Muscle of back (tissue), 13 donors: Measurements from ENCODE around the gene DOCK8. TPM values are rescaled to one million over a fixed set of nuclear protein-coding genes. Genes with fewer than 3 reads are reported as not detected.
A peak's percentile ranks its signal among the peaks of the same experiment; 100 is the strongest.
"Not testable (repeated sequence)": the region's sequence is repeated elsewhere in the genome, so short reads cannot be mapped to it uniquely, and the experiment has no call there.

Experiments
- DNase-seq, 3 donors: peaks; one replicate each; pipeline versions ENCODE4 v3.0.0 to v3.0.0-alpha.2; 2013
- long read RNA-seq, 9 donors: transcript quantifications; one replicate each; lab custom pipeline, GENCODE V29; 2026
- polyA plus RNA-seq, 10 donors: library from polyadenylated mRNA; unstranded; fragments of 120-200 nt; gene quantifications; one replicate each; pipeline ENCODE4 v1.2.1, GENCODE V29; 2013; ENCODE audit not compliant: insufficient read length in 10 of 10

Gene DOCK8
- polyA plus RNA-seq = 10 to 100 TPM in 4 of 10 donors, 1 to 10 TPM in 6; 5.4 to 11.2 (median 7.6) TPM
- long read RNA-seq, donor 1 = 0 reads
- long read RNA-seq, donor 2 = 0 reads
- long read RNA-seq, donor 3 = 0 reads
- long read RNA-seq, donor 4 = 0 reads
- long read RNA-seq, donor 5 = 0 reads
- long read RNA-seq, donor 6 = 0 reads
- long read RNA-seq, donor 7 = 0 reads
- long read RNA-seq, donor 8 = 0 reads
- long read RNA-seq, donor 9 = 0 reads

DNA sequence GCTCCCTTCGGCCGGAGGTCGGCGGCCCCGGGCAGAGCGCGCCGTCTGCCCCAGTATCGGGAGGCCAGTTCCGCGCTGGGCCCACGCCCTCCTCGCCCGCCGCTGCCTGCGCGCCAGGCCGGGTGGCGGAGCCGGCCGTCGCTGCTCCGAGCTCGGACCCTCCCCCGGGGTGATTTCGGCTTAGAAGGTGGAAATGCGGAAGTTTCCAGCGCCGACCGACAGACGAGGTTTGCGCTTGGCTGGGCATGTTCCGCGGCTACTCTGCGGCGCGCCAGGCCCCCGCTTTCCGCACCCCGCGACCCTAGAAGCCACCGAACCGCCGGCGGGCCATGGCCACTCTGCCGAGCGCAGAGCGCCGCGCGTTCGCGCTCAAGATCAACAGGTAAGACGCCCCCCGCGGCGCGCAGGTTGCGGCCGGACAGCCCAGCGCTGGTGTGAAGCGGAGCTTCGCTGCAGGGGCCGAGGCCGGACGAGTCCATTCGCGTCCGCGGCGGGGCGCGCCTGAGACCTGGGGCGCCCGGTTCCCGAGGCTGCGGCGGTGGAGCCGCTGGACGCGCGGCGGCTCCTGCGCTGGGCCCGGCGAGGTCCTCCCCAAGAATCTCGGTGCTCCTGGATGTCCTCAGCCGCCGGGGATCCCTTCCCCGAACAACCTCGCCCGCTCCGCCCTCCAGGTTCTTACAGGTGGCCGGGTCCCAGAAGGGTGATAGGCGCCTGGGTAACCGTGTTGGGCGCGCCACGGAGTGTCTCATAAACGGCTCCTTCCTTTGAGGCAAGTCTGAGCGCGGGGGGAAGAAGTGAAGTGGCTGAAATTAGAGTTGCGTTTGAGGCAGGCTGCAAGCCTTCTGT lies at the start of gene DOCK8:
Gene DOCK8, plus strand, starts transcription at position 218 of the 846 bp plus-strand sequence. Its CDS starts 112 bp downstream, at position 330.
- DNase-seq = peak; percentile 22 to 83 (median 49)

DNA sequence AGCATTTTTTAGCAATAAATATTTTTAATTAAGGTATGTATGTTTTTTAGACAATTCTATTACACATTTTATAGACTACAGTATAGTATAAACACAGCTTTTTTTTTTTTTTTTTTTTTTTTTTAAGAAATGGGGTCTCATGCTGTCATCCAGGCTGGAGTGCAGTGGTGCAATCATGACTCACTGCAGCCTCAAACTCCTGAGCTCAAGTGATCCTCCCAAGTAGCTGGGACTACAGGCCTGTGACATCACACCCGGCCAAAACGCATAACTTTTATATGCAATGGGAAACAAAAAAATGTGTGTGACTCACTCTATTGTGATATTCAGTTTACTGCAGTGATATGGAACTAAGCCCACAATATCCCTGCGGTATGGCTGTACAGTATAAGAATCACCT lies 44.9 kb upstream of the DOCK8 start:
- DNase-seq = not testable (repeated sequence)

DNA sequence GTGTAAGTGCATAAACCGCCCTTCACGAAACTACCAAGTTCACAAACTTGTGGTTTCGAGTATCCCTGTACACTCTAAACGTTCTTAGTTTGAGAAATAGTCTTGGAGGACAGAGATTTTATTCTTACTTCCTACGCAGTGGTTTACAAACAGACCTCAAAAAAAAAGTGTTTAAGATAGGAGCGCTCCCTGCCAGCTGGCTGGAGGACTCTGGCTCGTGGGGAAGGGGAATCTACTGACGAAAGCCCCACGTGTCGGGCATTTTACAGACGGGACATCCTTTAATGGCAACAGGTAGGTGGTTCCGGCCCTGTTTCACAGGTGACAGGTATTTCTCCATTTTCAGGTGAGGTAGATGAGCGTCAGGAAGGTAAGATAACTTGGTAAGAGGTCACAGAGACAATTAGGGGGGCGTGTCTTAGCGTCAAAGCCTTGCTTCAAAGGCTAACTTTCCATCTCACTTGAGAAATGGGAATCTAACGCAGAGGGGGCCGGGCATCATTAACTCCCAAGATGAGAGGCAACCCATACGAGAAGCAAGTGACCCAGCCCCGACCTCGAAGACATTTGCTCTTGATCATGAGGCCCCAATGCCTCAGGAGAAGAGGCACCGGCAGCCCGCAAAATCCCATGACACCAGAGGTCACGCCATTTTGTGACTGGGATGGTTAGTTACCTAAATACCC lies 36.4 kb upstream of the DOCK8 start:
- peak in 1 of 3 donors; percentile 11 for DNase-seq

DNA sequence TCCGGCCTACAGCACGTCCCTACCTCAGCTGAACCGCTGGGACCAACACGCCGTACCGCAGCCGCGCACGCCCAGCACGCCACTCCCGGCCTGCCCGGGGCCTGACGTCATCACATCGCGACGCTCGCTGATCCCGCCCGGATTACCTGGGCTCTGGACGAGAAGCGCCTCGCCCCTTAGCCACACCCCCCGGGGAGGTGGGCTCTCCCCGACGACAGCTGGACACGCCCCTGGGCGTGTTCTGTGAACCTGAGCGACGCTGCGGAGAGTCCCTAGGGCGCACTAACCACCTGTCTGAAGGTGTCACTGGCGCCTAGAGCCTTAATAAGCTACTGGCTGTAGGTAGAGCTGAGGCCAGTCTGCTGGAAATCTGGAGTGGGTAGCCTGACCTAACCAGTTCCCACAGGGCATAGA lies 35.7 kb upstream of the DOCK8 start, which contains the start of gene ZNG1A:
Gene ZNG1A, minus strand, starts transcription at position 87 of the 414 bp plus-strand sequence. CDS start 87 bp downstream, outside the sequence.
- peak in 1 of 3 donors; percentile 59 for DNase-seq

DNA sequence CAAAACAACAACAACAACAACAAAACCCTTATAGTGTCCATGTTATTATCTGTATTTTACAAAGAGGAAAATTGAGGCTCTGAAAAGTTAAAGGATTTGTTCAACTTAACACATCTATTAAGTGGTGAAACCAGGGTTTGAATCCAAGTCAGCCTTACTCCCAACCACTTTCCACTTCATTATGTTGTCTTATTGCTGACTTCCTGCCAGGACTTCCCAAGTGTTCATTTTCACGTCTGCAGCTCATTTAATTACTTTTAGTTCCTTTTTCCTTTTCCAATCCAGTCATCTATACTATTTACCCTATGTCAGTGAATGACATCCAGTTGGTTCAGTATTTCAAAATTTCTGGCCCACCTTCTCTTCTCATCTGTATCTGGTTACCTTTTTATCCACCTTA lies 15.1 kb upstream of the DOCK8 start:
- not testable (repeated sequence) for DNase-seq

DNA sequence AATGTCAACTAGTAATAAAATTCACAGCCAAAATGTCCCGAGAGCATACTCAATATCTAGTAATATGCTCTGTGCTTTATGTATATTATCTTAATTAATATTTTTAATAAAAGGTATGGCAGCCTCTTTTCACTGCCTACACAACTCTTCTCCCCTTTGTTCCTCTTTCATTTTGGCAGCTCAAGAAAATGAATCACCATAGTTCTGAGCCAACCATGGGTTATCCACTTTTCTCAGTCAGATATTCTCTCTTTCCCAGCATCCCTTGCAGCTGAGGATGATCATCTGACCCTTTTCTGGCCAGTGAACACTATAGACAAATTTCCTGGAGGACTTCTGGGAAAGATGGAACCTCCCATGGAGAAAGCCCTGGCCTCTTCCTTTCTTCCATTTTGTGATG lies 8.2 kb upstream of the DOCK8 start:
- DNase-seq = no peak

DNA sequence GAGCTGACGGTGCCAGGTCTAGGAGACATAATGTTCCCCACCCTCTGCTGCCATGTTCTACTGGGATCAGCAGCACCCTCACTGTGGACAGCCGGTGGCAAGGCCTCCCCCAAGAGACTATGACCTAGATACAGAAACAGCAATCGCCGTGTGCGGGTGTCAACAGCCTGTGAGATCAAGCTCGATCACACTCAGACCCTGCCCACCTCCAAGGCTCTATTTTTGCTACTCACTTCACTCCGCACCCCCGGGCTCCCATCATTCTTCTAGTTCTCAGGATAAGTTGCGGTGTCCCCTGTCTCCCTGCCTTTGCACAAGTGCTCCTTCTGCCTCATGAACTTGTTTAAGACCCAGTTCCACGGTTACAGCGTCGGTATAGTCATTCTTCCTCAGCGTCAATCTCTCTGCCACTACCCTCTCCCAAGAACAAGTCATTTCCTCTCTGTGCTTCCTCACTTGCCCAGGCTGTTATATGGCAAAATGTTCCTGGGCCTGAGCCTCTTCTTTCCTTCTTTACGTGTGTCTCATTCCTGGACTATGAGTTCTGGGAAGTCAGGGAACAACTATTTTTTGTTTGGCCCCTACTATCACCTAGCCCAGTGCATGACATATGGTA lies 5.4 kb upstream of the DOCK8 start:
- no peak for DNase-seq

DNA sequence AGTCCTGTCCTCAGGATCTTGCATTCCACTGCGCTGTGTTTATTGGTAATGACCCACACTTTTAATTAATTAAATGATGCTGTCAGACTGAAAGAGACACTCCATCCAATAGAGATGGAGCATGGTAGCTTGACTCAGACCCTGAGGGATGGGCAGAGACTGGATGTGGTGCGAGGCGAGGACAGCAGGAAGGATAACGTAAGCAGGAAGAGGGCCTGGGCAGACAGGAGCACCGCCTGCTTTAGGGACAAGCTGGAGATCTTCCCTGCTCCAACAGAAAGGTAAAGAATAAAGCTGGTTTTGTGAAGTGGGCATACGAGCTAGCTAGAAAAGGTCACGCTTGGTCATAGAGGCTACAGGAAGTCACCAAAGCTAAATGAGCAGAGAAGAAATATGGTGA lies 3.6 kb upstream of the DOCK8 start:
- no peak for DNase-seq

DNA sequence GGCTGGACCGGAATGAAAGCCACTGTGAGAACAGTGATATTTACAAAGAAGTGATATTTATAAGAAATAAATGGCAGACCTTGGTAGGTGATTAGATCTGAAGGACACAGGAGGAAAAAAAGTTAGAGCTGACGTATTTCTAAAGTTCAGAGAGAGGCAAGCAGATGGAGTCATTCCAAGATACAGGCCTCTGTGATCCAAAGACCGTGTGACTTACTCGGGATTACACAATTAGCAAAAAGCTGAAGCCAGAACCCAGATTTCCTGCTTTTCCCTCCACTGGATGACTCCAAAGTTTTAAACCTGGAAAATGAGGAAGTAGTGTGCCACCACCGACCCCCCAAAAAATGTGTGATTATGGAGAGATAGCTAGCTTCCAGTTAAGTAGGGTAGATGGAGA lies 3.1 kb upstream of the DOCK8 start:
- DNase-seq = no peak

DNA sequence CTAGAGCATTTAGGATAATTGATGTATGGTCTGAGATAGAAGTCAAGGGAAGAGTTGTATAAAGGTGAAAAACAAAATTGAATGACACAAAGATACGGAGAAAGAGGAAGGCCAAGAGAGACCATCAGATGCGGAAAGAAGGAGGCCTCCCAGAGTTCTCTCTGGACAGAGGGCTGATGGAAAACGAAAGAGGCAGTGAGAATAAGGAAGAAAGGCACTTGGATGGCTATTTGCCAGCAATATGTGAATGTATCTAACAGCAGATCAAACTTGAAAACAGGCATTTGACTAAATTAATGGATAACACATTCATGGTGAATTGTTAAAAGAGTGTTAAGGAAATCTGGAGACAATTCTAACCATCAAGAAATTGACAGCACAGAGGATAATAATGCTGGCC lies 2.4 kb upstream of the DOCK8 start:
- peak in 1 of 3 donors; percentile 35 for DNase-seq

DNA sequence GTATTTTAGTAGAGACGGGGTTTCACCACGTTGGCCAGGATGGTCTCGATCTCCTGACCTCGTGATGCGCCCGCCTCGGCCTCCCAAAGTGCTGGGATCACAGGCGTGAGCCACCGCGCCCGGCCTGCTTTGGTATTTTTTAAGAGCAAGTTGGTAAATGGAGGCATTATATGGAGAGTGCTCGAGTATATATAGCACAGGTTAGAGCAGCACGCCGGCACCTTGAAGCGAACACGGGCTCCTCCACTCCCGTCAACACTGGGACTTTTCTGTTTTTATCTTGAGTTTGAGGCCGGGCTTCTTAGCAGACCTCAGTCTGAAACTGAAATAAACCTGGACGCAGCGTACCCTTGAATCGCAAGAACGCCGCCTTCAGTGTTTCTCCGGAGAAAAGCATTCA lies 764 bp upstream of the DOCK8 start:
- DNase-seq = not testable (repeated sequence)

DNA sequence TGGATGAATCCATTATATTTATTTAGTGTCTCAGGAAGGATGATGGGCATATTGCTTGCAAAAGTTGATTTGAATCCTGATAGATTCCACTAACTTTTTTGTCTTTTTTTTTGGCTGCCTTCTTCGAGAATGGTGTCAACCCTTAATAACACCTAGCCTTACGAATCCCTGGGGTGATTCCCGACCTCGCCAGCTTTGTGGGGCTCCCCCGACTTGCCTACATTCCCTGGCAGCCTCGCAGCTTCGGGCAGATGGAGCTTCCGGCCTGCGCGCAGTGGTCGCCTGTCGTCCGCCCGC lies 366 bp upstream of the DOCK8 start:
- DNase-seq = no peak

DNA sequence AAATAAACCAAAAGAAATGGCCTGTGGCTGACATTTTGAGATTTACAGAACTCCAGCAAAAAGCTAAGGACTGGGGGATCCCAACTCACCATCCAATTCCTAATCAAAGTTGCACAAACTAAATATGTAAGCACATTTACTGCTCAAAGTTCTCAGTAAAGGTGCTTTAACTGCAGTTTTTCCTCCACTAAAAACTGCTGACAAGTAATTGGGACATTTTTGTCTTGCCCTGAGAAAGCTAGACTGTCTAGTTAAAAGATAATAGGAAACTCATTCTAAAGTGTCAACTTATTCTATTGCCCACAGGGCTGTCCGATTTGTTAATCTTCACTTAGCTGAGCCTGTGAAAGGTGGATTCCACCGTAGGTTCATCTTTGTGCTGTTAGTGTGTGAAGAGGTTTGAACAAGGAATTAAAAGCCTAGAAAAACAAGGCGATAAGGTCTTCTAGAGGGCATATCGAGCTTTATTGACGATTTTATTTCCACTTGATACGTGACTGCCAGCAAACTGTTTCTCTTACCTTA lies 1.0 kb downstream of the DOCK8 start:
- no peak for DNase-seq

DNA sequence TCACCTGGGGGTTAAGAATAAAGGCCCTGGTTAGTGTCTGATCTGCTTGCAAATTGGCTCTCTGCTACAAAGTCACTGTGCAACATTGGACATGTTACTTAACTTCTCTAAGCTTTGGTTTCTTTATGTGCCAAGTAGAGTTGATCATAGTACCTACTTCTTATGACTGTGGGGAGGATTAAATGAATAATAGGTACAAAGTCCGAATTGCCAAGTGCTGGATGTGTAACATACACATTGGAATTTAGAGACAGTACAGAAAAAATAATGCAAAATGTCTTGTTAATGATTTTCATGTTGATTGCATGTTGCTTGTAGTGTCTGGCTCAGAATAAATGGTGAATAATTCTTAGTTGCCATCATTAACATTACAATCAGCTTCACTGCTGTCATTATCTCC lies 2.2 kb downstream of the DOCK8 start:
- no peak for DNase-seq

DNA sequence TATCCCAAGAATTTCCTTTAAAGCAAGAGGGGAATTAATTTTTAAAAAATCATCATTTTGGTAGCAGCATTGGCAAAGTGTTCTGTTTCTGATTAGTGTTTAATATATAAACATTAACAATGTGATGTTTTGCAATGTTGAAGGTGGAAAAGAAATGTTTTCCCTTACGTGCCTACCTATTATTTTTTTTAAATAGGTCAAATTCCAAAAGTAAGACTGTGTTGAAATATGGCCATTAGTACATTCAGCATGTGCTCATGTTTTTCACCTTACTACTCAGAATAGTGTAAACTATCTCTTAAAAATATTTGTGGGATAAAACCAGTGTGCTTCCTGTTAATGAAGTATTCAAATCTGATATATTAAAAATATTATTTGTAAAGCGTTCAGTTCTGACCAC lies 3.3 kb downstream of the DOCK8 start:
- DNase-seq = no peak

DNA sequence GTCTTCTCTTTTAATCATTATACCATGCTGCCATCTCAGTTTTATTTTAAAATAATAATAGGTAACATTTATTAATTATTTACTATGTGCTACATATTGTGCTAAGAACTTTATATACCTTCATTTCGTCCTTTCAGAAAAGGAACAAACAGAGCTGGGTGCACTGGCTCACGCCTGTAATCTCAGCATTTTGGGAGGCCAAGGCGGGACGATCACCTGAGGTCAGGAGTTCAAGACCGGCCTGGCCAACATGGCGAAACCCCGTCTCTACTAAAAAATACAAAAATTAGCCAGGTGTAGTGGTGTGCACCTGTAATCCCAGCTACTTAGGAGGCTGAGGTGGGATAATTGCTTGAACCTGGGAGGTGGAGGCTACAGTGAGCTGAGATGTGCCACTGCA lies 4.4 kb downstream of the DOCK8 start:
- not testable (repeated sequence) for DNase-seq

DNA sequence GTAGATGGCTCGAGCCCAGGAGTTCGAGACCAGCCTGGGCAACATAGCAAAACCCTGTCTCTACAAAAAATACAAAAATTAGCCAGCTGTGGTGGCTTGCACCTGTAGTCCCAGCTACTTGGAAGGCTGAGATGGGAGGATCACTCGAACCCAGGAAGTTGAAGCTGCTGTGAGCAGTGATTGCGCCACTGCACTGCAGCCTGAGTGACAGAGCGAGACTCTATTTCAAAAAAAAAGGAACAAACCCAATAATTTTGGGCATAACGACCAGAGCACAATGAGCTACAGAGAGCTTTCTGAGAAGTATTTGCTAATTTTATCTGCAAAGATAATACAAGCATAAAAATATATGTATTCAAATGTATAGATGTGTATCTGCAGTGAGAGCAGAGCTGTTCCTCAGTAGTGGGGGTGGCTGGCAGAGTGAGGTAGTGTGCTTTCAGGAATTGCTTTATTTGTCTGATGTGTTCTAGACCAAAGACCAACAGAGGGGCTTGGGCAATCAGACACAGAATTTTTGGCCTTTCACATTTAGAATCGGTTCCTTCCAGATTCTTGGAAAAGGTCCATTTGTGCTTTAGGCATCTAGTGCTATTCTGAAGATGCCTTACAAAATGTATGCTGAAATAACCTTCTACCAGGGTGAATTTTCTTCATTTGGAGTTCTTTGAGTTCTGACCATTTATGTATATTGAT lies 5.2 kb downstream of the DOCK8 start:
- no peak for DNase-seq

DNA sequence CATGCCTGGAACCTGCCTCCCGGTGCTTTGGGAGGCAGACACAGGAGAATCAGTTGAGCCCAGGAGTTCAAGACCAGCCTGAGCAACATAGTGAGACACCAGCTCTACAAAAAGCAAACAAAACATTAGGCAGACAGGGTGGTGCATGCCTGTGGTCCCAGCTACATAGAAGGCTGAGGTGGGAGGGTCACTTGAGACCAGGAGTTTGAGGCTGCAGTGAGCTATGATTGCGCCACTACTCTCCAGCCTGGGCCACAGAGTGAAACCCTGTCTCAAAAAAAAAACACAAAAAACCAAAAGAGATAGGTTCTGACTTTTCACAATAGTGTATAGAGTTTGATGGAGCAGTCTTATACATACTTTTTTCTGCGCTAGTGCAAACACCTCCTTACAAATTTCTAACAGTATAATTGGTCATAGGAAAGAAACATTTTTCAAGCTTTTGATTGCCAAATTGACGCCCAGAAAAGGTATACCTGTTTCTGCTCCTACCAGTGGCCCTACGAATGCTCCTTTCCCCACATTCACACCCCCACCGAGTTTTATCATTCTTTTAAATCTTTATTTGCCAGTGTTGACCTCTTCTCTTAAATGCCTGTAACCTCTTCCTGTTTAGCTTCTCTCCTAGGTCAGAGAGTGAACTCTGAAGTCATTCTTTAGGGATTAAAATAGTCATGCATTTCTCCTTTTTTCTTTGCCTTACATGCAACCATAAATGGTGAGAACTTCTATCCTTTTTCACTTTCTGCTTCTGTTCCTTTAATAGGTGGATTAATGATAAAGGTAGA lies 7.5 kb downstream of the DOCK8 start:
- DNase-seq = no peak

DNA sequence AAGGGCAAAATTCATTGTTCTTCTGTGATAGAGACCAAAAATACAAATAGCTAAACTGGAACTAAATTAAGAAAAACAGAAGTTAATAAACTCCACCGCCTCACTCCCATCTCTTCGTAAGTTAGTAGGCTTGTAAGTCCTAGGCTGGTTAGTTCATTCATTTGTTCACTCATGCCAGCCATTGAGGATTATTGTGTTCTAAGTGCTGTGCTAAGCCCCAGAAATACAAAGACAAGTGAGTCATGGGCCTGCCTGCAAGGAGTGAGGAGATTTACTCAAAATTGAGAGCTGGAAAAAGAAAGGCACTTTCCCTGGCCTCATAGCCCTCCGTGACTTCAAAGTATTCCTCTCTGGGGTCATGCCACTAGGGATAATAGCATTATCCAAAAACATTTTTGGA lies 8.5 kb downstream of the DOCK8 start:
- no peak for DNase-seq

DNA sequence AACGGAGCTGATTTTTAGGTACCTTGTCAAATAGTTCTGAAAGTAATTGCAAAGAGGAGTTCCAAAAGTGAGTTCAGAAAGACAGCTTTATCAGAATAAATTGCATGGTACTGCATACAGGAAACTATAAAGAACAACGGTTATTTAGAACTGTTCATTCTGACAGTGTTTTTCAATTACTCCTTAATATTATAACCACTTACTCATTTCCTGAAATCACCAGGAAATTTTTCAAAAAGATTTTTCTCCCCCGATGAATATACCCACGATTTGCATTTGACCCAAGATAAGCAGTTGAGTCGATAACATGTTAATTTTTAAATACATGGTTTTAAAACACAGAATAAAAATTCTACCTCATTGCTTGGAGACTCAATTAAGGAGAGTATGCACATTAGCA lies 9.4 kb downstream of the DOCK8 start:
- no peak for DNase-seq
